ENCODE data around the gene TMEM106C. TPM values are rescaled to one million over a fixed set of nuclear protein-coding genes. Genes with fewer than 3 reads are reported as not detected.

The TMEM106C gene
- total RNA-seq, 4 donors from 2014 or later = 40.9 to 56.7 (median 42.3) TPM

DNA sequence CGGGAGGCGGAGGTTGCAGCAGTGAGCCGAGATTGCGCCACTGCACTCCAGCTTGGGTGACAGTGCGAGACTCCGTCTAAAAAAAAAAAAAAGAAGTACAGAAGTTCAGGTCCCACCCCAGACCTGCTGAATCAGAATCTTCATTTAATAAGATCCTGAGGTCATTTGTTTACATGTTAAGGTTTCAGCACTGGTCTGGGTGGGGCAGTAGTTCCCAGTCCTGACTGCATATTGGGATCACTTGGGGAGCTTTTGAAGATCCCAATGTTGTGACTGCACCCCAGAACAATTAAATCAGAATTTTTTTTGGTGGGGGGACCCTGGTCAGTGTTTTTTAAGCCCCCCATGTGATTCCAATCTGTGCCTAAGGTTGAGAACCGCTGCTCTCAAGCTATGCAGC lies 52.6 kb downstream of the TMEM106C start:
- intact Hi-C loops (cut with DNase I; ENCODE audit: low total_unique reads) = no loop called here
- DNase-seq (ENCODE audit: low spot score in 2 of 2) = no peak
- TF ChIP-seq, protein P1, sequence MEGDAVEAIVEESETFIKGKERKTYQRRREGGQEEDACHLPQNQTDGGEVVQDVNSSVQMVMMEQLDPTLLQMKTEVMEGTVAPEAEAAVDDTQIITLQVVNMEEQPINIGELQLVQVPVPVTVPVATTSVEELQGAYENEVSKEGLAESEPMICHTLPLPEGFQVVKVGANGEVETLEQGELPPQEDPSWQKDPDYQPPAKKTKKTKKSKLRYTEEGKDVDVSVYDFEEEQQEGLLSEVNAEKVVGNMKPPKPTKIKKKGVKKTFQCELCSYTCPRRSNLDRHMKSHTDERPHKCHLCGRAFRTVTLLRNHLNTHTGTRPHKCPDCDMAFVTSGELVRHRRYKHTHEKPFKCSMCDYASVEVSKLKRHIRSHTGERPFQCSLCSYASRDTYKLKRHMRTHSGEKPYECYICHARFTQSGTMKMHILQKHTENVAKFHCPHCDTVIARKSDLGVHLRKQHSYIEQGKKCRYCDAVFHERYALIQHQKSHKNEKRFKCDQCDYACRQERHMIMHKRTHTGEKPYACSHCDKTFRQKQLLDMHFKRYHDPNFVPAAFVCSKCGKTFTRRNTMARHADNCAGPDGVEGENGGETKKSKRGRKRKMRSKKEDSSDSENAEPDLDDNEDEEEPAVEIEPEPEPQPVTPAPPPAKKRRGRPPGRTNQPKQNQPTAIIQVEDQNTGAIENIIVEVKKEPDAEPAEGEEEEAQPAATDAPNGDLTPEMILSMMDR (IDR thresholded peaks at IDR 0.05) = no peak
- no peak for TF ChIP-seq POLR2A (IDR thresholded peaks at IDR 0.05)
- H3K4me3 ChIP-seq (ENCODE audit: low read depth, poor library complexity, severe bottlenecking) = no peak overlapping the region
- 87 to 92% methylated on average over 7 of the region's 7 CpGs for WGBS, 2 donors

DNA sequence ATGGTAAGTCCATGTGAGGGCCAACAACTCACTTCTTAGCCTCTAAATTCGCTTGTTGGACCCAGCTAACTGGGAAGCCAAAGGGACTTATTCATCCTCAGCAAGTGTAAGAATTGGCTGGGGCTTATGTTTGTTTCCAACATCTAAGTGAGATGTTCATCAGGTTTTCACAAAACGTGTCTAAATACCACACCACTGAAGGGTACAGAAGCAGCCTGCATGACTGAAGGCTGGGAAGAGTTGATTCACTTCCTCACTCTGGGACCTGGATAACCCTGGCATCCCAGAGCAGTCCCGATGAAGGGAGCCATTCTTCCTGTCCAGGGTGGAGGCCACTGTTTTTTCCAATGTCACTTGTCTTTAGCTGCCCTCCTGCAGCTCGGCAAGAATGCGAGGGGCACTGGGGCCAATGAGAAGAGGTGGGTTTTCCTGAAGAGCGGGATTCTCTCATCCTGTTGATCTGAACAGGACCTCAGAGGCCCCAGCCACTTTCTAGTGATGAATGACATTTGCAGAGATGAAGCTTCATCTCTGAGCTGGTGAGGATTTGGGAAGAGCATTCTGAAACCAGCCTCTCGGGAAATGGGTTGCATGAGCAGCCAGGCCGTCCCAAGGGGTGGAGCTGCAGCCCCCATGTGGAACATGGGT lies 53.1 kb downstream of the TMEM106C start:
- DNase-seq (ENCODE audit: low spot score in 2 of 2) = no peak
- no peak for TF ChIP-seq POLR2A (IDR thresholded peaks at IDR 0.05)
- intact Hi-C loops (cut with DNase I; ENCODE audit: low total_unique reads) = no loop called here
- no peak overlapping the region for H3K4me3 ChIP-seq (ENCODE audit: low read depth, poor library complexity, severe bottlenecking)
- WGBS, 2 donors = 70 to 73% methylated on average over 8 of the region's 8 CpGs

DNA sequence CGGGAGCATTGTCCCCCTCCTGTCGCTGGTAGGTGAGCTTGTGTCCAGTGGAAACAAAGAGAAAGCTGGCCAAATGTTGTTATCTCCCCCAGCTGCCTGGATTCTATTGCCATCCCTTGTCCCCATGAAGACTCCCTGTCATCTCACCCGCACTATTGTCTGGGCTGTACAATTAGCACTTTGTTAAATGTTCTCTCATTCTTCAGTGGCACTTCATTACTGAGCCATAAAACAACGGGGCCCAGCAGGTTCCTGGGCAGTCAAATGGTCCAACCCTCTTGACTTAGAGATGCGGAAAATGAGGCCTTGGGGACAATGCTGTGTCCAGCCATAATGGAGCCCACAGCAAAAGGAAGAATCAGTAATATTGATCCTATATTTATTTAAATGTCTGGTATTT lies 54.1 kb downstream of the TMEM106C start:
- no peak overlapping the region for H3K4me3 ChIP-seq (ENCODE audit: low read depth, poor library complexity, severe bottlenecking)
- intact Hi-C loops (cut with DNase I; ENCODE audit: low total_unique reads) = no loop called here
- 66 to 69% methylated on average over 5 of the region's 5 CpGs for WGBS, 2 donors
- TF ChIP-seq POLR2A (IDR thresholded peaks at IDR 0.05) = no peak
- TF ChIP-seq, protein P1 (IDR thresholded peaks at IDR 0.05) = no peak
- DNase-seq (ENCODE audit: low spot score in 2 of 2) = no peak

DNA sequence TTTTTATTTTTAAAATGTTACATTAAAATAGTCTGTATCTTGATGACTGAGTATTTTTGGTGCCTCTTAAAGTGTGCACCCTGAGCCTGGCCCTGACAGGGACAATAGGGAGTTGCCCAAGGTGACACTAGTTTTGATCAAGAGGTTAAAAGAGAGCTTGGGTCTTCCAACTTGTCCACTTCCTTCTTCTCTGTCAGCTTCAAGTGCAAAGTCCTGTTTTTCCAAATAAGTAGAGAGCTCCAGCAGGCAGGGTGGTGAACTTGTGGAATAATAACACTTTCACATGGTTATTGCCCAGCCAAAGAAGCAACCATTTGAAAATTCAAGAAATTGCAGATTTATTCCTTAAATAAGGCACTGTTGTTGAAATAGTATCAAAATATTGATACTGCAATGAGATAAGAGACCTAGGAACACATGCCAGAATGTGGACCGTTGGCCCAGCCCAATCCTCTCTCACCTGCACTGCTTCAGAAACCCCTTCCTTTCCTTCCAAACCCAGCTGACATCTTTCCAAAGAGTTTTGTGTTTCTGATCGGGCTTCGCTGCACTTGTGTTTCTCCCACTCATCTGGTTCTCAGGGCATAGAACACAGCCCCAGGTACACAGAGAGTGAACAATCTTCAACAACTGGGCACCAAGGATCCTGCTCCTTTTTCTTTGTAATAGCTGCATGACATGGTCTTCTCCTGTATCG lies 54.7 kb downstream of the TMEM106C start:
- TF ChIP-seq POLR2A (IDR thresholded peaks at IDR 0.05) = no peak
- TF ChIP-seq, protein P1 (IDR thresholded peaks at IDR 0.05) = no peak
- WGBS, 2 donors = 77 to 82% methylated on average over 4 of the region's 4 CpGs
- no peak overlapping the region for H3K4me3 ChIP-seq (ENCODE audit: low read depth, poor library complexity, severe bottlenecking)
- no peak for DNase-seq (ENCODE audit: low spot score in 2 of 2)
- intact Hi-C loops (cut with DNase I; ENCODE audit: low total_unique reads) = no loop called here

Other genes starting within 250 kb of the TMEM106C start
- gene ENDOU, start 238.1 kb upstream of the TMEM106C start, total RNA-seq = 10 to 100 TPM in 3 of 4 donors, 1 to 10 TPM in 1; 6.4 to 30.5 (median 17.8) TPM
- gene RAPGEF3, start 204.7 kb upstream of the TMEM106C start, total RNA-seq = 10 to 100 TPM; 13.4 to 27.8 (median 18.9) TPM
- gene SLC48A1, start 190.4 kb upstream of the TMEM106C start, total RNA-seq = 10 to 100 TPM; 28.2 to 51.7 (median 48.6) TPM
- 100 to 1,000 TPM in 1 of 4 donors, 10 to 100 TPM in 3; 56.3 to 114 (median 63.5) TPM for gene HDAC7, start 143.7 kb upstream of the TMEM106C start, total RNA-seq
- gene VDR, start 58.6 kb upstream of the TMEM106C start, total RNA-seq = 10 to 100 TPM; 35.9 to 58.1 (median 39.4) TPM
- under 1 TPM in 2 of 4 donors, not detected in 2; 0.07 to 0.26 TPM for gene COL2A1, start 40.9 kb downstream of the TMEM106C start, total RNA-seq
- gene SENP1, start 142.5 kb downstream of the TMEM106C start, total RNA-seq = 10 to 100 TPM; 14.3 to 19.4 (median 17.3) TPM
- gene PFKM, start 155.8 kb downstream of the TMEM106C start, total RNA-seq = 10 to 100 TPM; 15.1 to 28.1 (median 26.0) TPM
- 10 to 100 TPM; 26.5 to 31.0 (median 27.9) TPM for gene ASB8, start 193.9 kb downstream of the TMEM106C start, total RNA-seq
- under 1 TPM in 3 of 4 donors, not detected in 1; 0.13 to 0.36 (median 0.22) TPM for gene CCDC184, start 220.0 kb downstream of the TMEM106C start, total RNA-seq
- gene OR10AD1, start 239.7 kb downstream of the TMEM106C start, total RNA-seq = not detected